ENCODE data around the gene NECAB3. TPM values are rescaled to one million over a fixed set of nuclear protein-coding genes. Genes with fewer than 3 reads are reported as not detected.

The NECAB3 gene
- total RNA-seq, 1 donor from 2014 or later = 56.2 TPM

GRCh38 chr20:33676121-33676520 is 1.9 kb upstream of the NECAB3 start:
- DNase-seq (no peak), ATAC-seq (no peak)
- H3K27ac ChIP-seq = peak overlapping the region; percentile 80
- no peak overlapping the region for H3K4me3 ChIP-seq
- H3K27me3 ChIP-seq = no peaks in the 10 kb centered on the region
- intact Hi-C loops (cut with DNase I) = no loop called here
- peaks cover 4% of the 10 kb centered on the region for H3K36me3 ChIP-seq
- TF ChIP-seq CTCF (IDR thresholded peaks at IDR 0.05) = no peak
- peaks cover 26% of the 10 kb centered on the region for H3K4me1 ChIP-seq
- H3K9me3 ChIP-seq = no peaks in the 10 kb centered on the region

- H3K9me3 ChIP-seq = no peaks in the 10 kb centered on the region
- no peaks in the 10 kb centered on the region for H3K27me3 ChIP-seq
- peak overlapping the region; percentile 80 for H3K27ac ChIP-seq
- peaks cover 26% of the 10 kb centered on the region for H3K4me1 ChIP-seq
- peak overlapping the region; percentile 66 for H3K4me3 ChIP-seq
- ATAC-seq (no peak), DNase-seq (no peak)
- H3K36me3 ChIP-seq = peaks cover 7% of the 10 kb centered on the region
- intact Hi-C loops (cut with DNase I) = no loop called here
- TF ChIP-seq CTCF (IDR thresholded peaks at IDR 0.05) = no peak
Measured at GRCh38 chr20:33675136-33675959, 1.1 kb upstream of the NECAB3 start.

GRCh38 chr20:33673410-33674293 is 576 bp downstream of the NECAB3 start:
- Histone ChIP-seq H3K36me3 (peaks cover 13% of the 10 kb centered on the region), H3K27ac (peak overlapping the region; percentile 81), H3K4me3 (peak overlapping the region; percentile 66), H3K27me3 (no peaks in the 10 kb centered on the region), H3K9me3 (no peaks in the 10 kb centered on the region), H3K4me1 (peaks cover 26% of the 10 kb centered on the region)
- no peak for DNase-seq
- no peak for TF ChIP-seq CTCF (IDR thresholded peaks at IDR 0.05)
- ATAC-seq = peak; percentile 3
- intact Hi-C loops (cut with DNase I) = no loop called here

GRCh38 chr20:33673114-33673409 is 1.2 kb downstream of the NECAB3 start:
- no peaks in the 10 kb centered on the region for H3K9me3 ChIP-seq
- peaks cover 16% of the 10 kb centered on the region for H3K36me3 ChIP-seq
- peak overlapping the region; percentile 66 for H3K4me3 ChIP-seq
- peak overlapping the region; percentile 81 for H3K27ac ChIP-seq
- H3K4me1 ChIP-seq = peaks cover 28% of the 10 kb centered on the region
- intact Hi-C loops (cut with DNase I) = no loop called here
- TF ChIP-seq CTCF (IDR thresholded peaks at IDR 0.05) = no peak
- no peak for DNase-seq
- ATAC-seq = no peak
- no peaks in the 10 kb centered on the region for H3K27me3 ChIP-seq

GRCh38 chr20:33672426-33673113 is 1.7 kb downstream of the NECAB3 start:
- Histone ChIP-seq H3K9me3 (no peaks in the 10 kb centered on the region), H3K27me3 (no peaks in the 10 kb centered on the region), H3K4me3 (peak overlapping the region; percentile 66), H3K36me3 (peaks cover 16% of the 10 kb centered on the region), H3K27ac (no peak overlapping the region), H3K4me1 (peaks cover 29% of the 10 kb centered on the region)
- ATAC-seq (no peak), DNase-seq (no peak)
- no peak for TF ChIP-seq CTCF (IDR thresholded peaks at IDR 0.05)
- intact Hi-C loops (cut with DNase I) = no loop called here

All from upper lobe of right lung (tissue), 1 donor.